ENCODE measurements around the gene PDZRN3. TPM values are rescaled to one million over a fixed set of nuclear protein-coding genes. Genes with fewer than 3 reads are reported as not detected.

Gene PDZRN3
- total RNA-seq: 10 to 100 TPM; 21.6 to 35.8 TPM

GRCh38 chr3:73624821-73625665 lies at the start of gene PDZRN3:
TSS of gene PDZRN3 (minus strand) at chr3:73624941.

Small RNAs within 50 kb of the gene (small RNA-seq; reads per million reads assigned to genes)
- gene RNU7-119P: 0 reads per million in 2 donors

Measured in melanocyte of skin (primary cell).